Epithelial cell of esophagus (primary cell): ENCODE measurements around the gene TTC34.

Experiments
- DNase-seq: peaks from one replicate; pipeline ENCODE4 v3.0.0; 2010; ENCODE audit warnings: low read depth
- H3K4me3 ChIP-seq: 2 replicates; pipeline ENCODE4 v1.5.1; 2011; ENCODE audit warnings: mild to moderate bottlenecking, low read length, control low read depth
- TF ChIP-seq, protein P1 (sequence below): IDR thresholded peaks from 2 replicates; pipeline ENCODE4 v1.5.1; 2011; ENCODE audit warnings: low read depth, mild to moderate bottlenecking, low read length, control low read depth, inconsistent platforms; ENCODE audit not compliant: insufficient read depth; ENCODE audit errors: missing control alignments

TTC34 gene

DNA sequence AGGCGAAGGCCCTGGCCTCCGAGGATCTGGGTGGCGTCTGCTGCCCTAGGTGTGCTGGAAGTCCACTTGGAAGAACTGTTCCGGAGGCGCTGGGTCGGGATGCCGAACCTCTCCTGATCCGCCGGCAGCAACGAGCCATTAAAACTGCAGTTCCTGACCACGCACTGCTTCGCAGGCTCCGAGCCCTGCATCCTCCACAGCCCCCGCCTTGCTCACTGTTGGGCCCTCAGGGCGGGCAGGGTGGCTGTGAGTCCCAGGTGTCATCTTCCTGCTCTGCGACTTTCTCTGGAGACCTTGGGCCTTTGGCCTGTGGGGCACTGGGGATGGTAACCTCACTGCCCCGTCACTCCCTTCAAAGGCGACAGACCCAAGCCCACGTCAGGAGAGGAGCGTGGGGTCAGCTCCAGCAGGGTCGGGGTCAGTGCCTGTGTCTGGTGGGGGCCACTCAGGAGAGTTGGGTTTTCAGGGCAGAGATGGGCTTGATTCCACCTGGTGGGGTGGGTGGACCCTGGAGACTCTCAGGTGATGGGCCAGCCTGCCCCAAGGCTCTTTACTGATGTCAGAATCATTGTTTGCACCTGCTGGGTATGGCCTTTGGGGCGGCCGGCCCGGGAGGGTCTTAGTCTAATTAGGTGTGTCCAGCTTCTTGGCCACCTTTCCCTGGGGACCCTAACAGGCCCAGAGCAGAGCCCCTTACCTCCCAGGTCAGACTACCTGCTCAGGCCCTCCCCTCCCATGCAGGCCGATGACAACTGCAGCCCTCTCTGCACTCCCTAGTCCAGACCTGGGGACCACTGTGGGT is 211.9 kb downstream of the TTC34 start:
- no peak overlapping the region for H3K4me3 ChIP-seq
- DNase-seq = no peak
- TF ChIP-seq, protein P1, sequence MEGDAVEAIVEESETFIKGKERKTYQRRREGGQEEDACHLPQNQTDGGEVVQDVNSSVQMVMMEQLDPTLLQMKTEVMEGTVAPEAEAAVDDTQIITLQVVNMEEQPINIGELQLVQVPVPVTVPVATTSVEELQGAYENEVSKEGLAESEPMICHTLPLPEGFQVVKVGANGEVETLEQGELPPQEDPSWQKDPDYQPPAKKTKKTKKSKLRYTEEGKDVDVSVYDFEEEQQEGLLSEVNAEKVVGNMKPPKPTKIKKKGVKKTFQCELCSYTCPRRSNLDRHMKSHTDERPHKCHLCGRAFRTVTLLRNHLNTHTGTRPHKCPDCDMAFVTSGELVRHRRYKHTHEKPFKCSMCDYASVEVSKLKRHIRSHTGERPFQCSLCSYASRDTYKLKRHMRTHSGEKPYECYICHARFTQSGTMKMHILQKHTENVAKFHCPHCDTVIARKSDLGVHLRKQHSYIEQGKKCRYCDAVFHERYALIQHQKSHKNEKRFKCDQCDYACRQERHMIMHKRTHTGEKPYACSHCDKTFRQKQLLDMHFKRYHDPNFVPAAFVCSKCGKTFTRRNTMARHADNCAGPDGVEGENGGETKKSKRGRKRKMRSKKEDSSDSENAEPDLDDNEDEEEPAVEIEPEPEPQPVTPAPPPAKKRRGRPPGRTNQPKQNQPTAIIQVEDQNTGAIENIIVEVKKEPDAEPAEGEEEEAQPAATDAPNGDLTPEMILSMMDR = no peak

DNA sequence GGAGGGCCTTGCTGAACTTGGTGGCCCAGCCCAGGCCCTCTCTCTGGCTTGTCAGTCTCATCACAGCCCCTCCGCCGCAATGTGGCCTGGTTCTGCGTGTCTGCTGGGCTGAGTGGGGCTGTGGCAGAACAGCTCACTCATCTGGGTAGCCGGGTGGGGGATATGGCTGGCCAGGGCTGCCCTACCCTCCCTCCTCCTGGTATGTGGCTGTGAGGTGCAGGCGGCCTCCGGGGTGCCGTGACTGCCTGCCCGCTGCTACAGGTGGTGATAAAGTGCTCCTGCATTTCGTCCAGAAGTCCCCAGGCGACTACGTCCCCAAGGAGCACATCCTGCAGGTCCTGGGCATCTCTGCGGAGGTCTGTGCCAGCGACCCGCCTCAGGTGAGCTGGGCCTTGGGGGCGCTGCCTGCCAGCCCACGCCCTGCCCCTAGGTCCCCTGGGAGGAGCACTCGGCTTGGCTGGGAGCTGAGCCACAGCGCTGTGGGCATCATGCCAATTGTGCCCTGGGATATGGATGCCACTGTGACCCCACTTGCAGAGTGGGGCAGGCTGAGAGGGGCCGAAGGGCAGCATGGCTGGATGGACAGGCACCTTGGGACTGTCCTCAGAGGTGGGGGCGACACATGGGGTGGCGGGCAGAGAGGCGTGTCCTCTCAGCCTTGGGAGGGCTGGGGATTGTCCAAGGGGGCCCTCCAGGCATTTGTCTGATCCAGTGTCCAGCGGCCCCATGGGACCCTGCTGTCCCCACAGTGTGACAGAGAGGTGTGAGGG is 212.6 kb downstream of the TTC34 start:
- DNase-seq = no peak
- TF ChIP-seq, protein P1 = no peak
- H3K4me3 ChIP-seq = no peak overlapping the region

DNA sequence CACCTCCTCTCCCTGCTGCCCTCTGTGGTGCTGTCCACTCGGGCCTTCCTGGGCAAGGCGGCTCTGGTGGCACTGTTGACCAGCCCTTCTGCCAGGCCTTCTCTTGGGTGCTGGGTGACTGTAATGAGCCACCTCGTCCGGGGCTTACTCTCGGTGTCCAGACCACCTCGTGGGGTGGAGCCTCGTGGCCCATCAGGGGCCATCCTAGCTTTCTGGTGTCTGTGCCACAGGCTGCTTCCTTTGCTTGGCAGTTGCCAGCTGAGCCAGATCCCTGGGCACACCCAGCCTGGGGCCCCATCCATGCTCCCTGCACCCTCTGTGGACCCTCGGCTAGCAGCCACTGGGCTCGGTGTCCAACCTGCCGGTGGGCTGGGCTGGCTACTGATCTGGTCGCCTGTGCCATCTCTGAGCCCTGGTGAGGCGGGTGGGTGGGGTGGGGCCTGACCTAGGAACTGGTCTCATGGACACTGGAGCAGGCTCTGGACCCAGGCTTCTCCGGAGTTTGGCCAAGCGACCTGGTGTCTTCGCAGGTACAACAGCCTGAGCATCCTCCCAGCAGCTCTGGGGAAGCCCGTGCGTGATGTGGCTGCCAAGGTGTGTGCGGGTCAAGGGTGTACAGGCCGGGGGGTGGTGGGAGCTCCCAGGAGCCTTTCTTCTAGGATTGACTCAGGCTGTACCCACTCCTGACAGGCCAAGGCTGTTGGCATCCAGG is 213.5 kb downstream of the TTC34 start:
- DNase-seq = no peak
- no peak overlapping the region for H3K4me3 ChIP-seq
- TF ChIP-seq, protein P1 = no peak

DNA sequence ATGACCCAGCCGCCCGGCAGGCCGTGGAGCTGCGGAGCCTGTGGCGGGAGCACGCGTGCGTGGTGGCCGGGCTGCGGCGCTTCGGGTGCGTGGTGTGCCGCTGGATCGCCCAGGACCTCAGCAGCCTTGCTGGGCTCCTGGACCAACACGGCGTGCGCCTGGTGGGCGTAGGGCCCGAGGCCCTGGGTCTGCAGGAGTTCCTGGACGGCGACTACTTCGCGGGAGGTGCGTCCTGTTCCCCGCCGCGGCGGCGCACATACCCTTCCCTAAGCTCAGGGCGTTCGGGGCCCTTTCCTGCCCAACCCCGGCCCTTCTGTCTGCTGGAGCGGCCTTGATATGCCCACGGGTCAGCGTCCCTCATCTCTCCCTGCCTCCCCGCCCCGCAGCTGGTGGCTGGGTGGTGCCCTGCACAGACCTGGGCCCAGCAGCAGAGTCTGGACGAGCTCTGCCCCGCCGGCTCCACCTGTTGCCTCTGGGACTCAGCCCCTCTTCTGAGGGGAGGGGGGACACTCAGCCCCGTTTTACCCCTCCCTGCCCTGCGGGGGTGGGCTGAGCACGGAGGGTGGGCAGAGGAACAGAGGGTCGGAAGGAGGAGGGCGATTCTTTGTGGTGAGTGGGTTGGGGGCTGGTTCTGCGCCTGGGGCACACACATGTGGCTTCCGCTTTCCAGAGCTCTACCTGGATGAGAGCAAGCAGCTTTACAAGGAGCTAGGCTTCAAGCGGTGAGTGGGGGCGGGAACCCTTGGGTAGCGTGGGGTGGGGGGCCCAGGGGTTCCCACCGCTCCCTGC is 214.2 kb downstream of the TTC34 start:
- TF ChIP-seq, protein P1 = no peak
- peak; percentile 24 for DNase-seq
- H3K4me3 ChIP-seq = peak overlapping the region; percentile 63

DNA sequence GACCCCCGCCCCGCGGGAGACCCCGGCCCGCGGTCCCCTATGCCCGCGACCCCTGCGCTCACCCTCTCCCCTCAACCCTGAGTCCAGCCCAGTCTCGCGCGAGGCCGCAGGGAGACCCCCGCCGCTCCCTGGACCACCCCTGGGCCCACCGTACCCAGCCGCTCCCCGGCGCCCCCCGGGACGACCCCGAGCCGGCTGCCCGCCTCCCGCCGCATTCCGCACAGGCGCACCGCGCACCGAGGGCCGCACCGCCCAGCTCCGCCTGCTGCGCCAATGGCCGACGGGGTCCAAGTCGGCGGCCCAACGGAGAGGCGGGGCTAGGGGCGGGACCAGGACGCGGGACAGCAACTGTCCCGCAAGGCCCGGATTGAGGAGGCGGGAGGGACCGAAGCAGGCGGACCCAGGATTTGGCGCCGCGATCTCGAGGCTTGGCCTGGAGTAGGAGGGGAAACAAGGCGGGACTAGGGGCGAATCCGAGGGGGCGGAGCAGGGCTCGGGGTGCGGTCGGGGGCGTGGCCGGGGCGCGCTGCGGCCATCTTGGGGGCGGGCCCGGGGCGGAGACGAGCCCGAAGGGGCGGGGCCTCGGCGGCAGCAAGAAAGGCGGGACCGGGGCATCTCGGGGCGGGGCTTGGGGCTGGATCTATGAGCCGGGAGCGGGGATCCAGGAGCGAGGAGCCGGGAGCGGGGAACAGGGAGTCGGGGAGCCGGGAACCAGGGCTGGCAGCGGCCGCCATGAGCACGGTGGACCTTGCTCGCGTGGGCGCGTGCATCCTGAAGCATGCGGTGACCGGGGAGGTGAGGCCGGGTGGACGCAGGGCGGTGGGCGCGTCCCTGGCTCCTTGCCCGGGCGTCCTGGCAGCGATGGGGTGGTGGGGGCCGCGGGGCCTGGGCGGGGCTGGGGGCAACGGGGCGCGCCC is 215.1 kb downstream of the TTC34 start, which contains the start of gene PRXL2B:
TSS of gene PRXL2B (plus strand) at position 624 of the 917 bp plus-strand sequence. CDS start at position 733, 109 bp downstream.
- DNase-seq = peak; percentile 100
- H3K4me3 ChIP-seq = peak within 1 kb of the TSS; percentile 74
- TF ChIP-seq, protein P1 = no peak
